ENCODE results near the gene RBMS3. TPM values are rescaled to one million over a fixed set of nuclear protein-coding genes. Genes with fewer than 3 reads are reported as not detected.

RBMS3 gene
- total RNA-seq, 1 donor from 2014 or later = 13.2 TPM

DNA sequence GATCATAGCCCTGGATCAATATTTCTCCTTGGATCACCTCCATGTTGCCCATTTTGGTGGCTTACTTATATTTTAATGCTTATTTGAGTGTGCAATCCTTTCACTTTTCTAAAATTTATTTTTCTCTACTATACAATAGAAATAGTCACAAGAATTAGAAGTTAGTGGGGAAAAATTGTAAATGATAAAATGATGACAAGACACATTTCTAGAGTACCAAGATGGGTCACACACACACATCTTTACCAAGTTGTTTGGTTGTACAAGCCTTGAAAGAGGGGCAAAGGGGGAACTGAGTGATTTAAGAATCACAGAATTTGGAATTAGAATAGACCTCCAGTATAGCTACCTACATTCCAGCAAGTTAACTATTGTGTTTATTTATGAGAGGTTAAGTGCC is 545.8 kb downstream of the RBMS3 start:
- TF ChIP-seq, protein P1, sequence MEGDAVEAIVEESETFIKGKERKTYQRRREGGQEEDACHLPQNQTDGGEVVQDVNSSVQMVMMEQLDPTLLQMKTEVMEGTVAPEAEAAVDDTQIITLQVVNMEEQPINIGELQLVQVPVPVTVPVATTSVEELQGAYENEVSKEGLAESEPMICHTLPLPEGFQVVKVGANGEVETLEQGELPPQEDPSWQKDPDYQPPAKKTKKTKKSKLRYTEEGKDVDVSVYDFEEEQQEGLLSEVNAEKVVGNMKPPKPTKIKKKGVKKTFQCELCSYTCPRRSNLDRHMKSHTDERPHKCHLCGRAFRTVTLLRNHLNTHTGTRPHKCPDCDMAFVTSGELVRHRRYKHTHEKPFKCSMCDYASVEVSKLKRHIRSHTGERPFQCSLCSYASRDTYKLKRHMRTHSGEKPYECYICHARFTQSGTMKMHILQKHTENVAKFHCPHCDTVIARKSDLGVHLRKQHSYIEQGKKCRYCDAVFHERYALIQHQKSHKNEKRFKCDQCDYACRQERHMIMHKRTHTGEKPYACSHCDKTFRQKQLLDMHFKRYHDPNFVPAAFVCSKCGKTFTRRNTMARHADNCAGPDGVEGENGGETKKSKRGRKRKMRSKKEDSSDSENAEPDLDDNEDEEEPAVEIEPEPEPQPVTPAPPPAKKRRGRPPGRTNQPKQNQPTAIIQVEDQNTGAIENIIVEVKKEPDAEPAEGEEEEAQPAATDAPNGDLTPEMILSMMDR (conservative IDR thresholded peaks at IDR 0.05; ENCODE audit: low read depth, low read length) = no peak
- H3K4me3 ChIP-seq (ENCODE audit: low read depth, low read length) = no peak overlapping the region

DNA sequence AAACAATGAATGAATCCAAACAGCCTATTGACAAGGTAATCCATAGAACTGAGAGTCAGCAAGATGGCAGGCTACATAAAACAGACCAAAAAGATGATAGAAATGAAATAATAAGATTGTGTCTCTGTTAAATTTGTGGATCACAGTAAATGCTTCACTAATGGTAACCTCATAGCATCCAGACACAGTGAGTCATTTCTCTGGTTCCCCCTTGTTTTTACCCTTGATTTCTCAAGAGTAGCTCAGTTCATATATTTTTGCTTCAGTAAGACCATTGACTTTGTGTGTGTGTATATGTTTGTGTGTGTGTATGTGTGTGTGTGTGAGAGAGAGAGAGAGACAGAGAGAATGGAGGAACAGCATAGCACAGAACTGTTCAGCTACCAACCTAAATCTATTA is 546.9 kb downstream of the RBMS3 start:
- no peak overlapping the region for H3K4me3 ChIP-seq (ENCODE audit: low read depth, low read length)
- peak; percentile 42 for DNase-seq (ENCODE audit: low read depth)
- TF ChIP-seq, protein P1 (conservative IDR thresholded peaks at IDR 0.05; ENCODE audit: low read depth, low read length) = no peak

More for the DNA sequence above, 545.8 kb downstream of the RBMS3 start:
- no peak for DNase-seq (ENCODE audit: low read depth)

GRCh38 chr3:29829340-29829739 is 548.5 kb downstream of the RBMS3 start:
- no peak for DNase-seq (ENCODE audit: low read depth)
- TF ChIP-seq, protein P1 (conservative IDR thresholded peaks at IDR 0.05; ENCODE audit: low read depth, low read length) = no peak
- no peak overlapping the region for H3K4me3 ChIP-seq (ENCODE audit: low read depth, low read length)

- TF ChIP-seq, protein P1 (conservative IDR thresholded peaks at IDR 0.05; ENCODE audit: low read depth, low read length) = peak; percentile 2
Measured at GRCh38 chr3:29850641-29851040, 569.8 kb downstream of the RBMS3 start.

GRCh38 chr3:29852767-29853166 is 571.9 kb downstream of the RBMS3 start:
- no peak for DNase-seq (ENCODE audit: low read depth)
- no peak overlapping the region for H3K4me3 ChIP-seq (ENCODE audit: low read depth, low read length)
- TF ChIP-seq, protein P1 (conservative IDR thresholded peaks at IDR 0.05; ENCODE audit: low read depth, low read length) = no peak

More at GRCh38 chr3:29850641-29851040, 569.8 kb downstream of the RBMS3 start:
- no peak for DNase-seq (ENCODE audit: low read depth)
- no peak overlapping the region for H3K4me3 ChIP-seq (ENCODE audit: low read depth, low read length)

GRCh38 chr3:29853841-29854397 is 573.0 kb downstream of the RBMS3 start:
- no peak overlapping the region for H3K4me3 ChIP-seq (ENCODE audit: low read depth, low read length)
- TF ChIP-seq, protein P1 (conservative IDR thresholded peaks at IDR 0.05; ENCODE audit: low read depth, low read length) = no peak
- no peak for DNase-seq (ENCODE audit: low read depth)

DNA sequence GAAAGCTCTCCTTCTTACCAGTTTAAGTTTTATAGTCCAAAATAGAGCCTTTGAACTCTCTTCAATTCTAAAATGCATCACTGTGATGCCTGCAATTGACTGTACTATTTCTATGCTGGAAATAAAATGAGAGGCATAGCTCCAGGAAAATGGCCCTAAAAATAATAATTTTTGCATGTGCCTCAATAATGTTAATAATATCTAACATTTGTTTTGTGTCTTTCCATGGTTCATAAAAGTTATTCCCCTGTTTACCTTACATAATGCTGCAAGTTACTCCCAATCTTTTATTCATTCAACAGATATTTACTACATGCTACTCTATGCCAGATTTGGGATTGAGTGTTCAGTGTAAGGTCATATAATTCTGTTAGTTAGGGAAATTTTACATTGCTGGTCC is 574.0 kb downstream of the RBMS3 start:
- TF ChIP-seq, protein P1 (conservative IDR thresholded peaks at IDR 0.05; ENCODE audit: low read depth, low read length) = no peak
- no peak overlapping the region for H3K4me3 ChIP-seq (ENCODE audit: low read depth, low read length)
- DNase-seq (ENCODE audit: low read depth) = no peak

All from epithelial cell of proximal tubule (primary cell).